Tibial artery (tissue), 4 donors: ENCODE results near the gene AP2A1.

Experiments used
- DNase-seq, 2 donors: peaks; one replicate each; pipeline ENCODE4 v3.0.0-alpha.2; 2019
- H3K27ac ChIP-seq, 2 donors: fragments of 200-600 bp; sonication (generic) in 1 of 2; 1 replicate in 1 of 2; 2 replicates in 1 of 2; pipeline ENCODE4 v1.5.1; 2018 to 2019; ENCODE audit warnings: mild to moderate bottlenecking in 1 of 2
- H3K27me3 ChIP-seq, 2 donors: fragments of 200-600 bp; sonication (generic) in 1 of 2; one replicate each; pipeline versions ENCODE4 v1.5.1 to v1.6.0; 2016 to 2019
- H3K36me3 ChIP-seq, 3 donors: fragments of 200-600 bp; sonication (generic) in 2 of 3; one replicate each; pipeline ENCODE4 v1.5.1; 2016 to 2019; ENCODE audit warnings: mild to moderate bottlenecking in 2 of 3
- H3K4me1 ChIP-seq, 4 donors: fragments of 200-600 bp; sonication (generic) in 2 of 4; 1 replicate in 3 of 4; 2 replicates in 1 of 4; pipeline ENCODE4 v1.5.1; 2016 to 2019
- H3K4me3 ChIP-seq, 2 donors: fragments of 200-600 bp; sonication (generic) in 1 of 2; 1 replicate in 1 of 2; 2 replicates in 1 of 2; pipeline ENCODE4 v1.5.1; 2018 to 2019; ENCODE audit warnings: mild to moderate bottlenecking in 2 of 2
- H3K9me3 ChIP-seq, 3 donors: fragments of 200-600 bp; sonication (generic) in 1 of 3; one replicate each; pipeline ENCODE4 v1.5.1; 2016 to 2019
- intact Hi-C: fragments of 100-400 bp; cut with DNase I; formaldehyde crosslinking; loops from one replicate; pipeline ENCODE4 v1.15.0; 2023; ENCODE audit warnings: low total_unique reads
- TF ChIP-seq, protein P1 (sequence below), 2 experiments: fragments of 200-600 bp in 1 of 2; fragments of 450-650 bp in 1 of 2; IDR thresholded peaks; one replicate each; pipeline ENCODE4 v1.5.1; 2017 to 2019; ENCODE audit warnings: antibody characterized with exemption in 2 of 2, mild to moderate bottlenecking in 1 of 2, moderate library complexity in 1 of 2

AP2A1 gene

DNA sequence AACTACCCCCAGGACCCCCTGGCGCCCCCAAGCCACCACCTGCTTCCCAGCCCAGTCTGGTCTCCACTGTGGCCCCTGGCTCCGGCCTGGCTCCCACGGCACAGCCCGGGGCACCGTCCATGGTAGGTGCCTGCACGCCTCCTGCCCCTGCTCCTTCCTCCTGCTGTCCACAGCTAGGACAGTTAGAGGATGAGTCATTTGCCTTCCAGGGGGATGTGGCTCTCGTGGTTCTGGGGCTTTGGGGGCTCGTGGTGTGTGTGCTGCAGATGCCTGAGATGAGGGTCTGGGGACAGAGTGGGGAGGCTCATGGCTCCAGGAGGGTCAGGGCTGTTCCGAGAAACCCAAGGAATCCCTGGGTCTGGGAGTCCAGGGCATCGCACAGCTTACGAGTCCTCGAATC, 64.0 kb downstream of the AP2A1 start:
- Histone ChIP-seq H3K27ac (no peak overlapping the region), H3K4me1 (peaks cover 0 to under 1% (median 0%) of the 10 kb centered on the region in 4 donors), H3K36me3 (peaks cover 46 to 89% (median 75%) of the 10 kb centered on the region in 3 donors), H3K27me3 (no peaks in the 10 kb centered on the region), H3K4me3 (no peak overlapping the region), H3K9me3 (no peaks in the 10 kb centered on the region)
- TF ChIP-seq, protein P1, sequence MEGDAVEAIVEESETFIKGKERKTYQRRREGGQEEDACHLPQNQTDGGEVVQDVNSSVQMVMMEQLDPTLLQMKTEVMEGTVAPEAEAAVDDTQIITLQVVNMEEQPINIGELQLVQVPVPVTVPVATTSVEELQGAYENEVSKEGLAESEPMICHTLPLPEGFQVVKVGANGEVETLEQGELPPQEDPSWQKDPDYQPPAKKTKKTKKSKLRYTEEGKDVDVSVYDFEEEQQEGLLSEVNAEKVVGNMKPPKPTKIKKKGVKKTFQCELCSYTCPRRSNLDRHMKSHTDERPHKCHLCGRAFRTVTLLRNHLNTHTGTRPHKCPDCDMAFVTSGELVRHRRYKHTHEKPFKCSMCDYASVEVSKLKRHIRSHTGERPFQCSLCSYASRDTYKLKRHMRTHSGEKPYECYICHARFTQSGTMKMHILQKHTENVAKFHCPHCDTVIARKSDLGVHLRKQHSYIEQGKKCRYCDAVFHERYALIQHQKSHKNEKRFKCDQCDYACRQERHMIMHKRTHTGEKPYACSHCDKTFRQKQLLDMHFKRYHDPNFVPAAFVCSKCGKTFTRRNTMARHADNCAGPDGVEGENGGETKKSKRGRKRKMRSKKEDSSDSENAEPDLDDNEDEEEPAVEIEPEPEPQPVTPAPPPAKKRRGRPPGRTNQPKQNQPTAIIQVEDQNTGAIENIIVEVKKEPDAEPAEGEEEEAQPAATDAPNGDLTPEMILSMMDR (IDR thresholded peaks at IDR 0.05): no peak
- no peak for DNase-seq
- intact Hi-C loops: no loop called here

DNA sequence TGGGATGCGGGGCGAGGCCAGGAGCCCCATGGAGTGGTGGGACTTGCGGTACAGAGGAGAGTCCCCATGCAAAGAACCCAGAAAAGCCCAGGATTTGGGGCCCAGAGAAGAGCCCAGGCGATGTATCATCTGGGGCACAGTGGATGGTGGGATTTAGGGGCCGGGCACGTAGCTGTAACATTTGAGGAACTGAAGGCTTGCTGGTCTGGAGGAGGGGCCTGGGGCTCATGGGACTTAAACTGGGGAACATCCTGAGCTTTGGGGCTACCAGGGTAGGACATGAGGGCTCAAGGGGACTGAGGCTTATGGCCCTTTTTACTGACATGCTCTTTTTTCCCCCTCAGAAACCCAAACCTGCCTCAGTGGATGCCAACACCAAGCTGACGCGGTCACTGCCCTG, 64.8 kb downstream of the AP2A1 start:
- H3K9me3 ChIP-seq: no peaks in the 10 kb centered on the region
- H3K36me3 ChIP-seq: peaks cover 52 to 97% (median 84%) of the 10 kb centered on the region in 3 donors
- no peak overlapping the region for H3K4me3 ChIP-seq
- no peak for DNase-seq
- TF ChIP-seq, protein P1 (IDR thresholded peaks at IDR 0.05): no peak
- no peak overlapping the region for H3K27ac ChIP-seq
- H3K27me3 ChIP-seq: no peaks in the 10 kb centered on the region
- no peaks in the 10 kb centered on the region for H3K4me1 ChIP-seq
- intact Hi-C loops: no loop called here

DNA sequence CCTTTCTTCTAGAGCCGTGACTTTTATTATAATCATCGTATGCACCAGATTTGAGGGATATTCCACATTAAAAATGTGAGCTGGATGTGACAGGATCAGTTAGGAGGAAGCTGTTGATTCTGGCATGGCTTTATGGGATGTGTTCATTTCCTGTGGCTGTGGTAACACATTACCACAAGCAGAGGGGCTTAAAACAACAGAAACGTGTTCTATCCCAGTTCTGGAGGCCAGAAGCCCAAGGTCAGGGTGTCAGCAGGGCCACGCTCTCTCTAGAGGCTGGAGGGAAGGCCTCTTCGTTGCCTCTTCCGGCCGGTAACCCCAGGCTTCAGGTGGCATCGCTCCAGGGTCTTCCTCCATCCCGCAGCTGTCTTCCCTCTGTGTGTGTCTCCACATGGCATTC, 65.8 kb downstream of the AP2A1 start:
- no peaks in the 10 kb centered on the region for H3K27me3 ChIP-seq
- no peak overlapping the region for H3K27ac ChIP-seq
- H3K36me3 ChIP-seq: peaks cover 61 to 98% (median 92%) of the 10 kb centered on the region in 3 donors
- H3K9me3 ChIP-seq: no peaks in the 10 kb centered on the region
- no peak for DNase-seq
- intact Hi-C loops: no loop called here
- H3K4me3 ChIP-seq: no peak overlapping the region
- no peaks in the 10 kb centered on the region for H3K4me1 ChIP-seq
- TF ChIP-seq, protein P1 (IDR thresholded peaks at IDR 0.05): no peak

DNA sequence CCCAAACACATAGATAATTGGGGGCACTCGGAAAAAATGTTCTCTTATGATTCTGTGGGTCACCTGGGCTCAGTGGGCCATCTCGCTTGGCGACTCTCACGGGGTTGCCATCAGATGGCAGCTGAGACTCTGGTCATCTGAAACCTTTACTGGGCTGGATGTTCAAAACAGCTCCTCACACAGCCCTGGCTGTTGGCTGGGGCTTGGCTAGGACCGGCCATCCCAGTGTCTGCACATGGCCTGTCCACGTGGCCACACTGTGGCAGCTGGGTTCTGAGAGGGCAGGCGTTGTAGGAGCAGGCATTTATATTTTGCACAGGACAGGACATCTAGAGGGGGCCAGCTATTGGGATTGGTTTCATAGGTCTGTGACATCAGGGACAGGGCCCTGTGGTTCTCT, 66.8 kb downstream of the AP2A1 start:
- Histone ChIP-seq H3K4me3 (no peak overlapping the region), H3K4me1 (no peaks in the 10 kb centered on the region), H3K27ac (no peak overlapping the region), H3K27me3 (no peaks in the 10 kb centered on the region), H3K9me3 (no peaks in the 10 kb centered on the region), H3K36me3 (peaks cover 70 to 100% (median 96%) of the 10 kb centered on the region in 3 donors)
- DNase-seq: no peak
- intact Hi-C loops: no loop called here
- TF ChIP-seq, protein P1 (IDR thresholded peaks at IDR 0.05): no peak

DNA sequence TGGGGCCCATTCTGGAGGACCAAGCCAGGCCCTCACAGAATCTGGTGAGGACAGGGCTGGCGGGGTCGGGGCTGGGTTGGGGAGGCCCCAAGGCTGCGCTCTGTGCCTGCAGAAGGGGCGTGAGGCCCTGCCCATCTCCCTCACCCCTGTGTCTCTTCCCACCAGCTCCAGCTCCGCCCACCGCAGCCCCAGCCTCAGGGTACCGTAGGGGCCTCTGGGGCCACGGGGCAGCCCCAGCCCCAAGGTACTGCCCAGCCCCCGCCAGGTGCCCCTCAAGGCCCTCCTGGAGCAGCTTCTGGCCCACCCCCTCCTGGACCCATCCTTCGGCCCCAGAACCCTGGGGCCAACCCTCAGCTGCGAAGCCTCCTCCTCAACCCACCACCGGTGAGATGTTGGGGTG, 68.8 kb downstream of the AP2A1 start:
- no peak for DNase-seq
- H3K9me3 ChIP-seq: no peaks in the 10 kb centered on the region
- H3K4me3 ChIP-seq: no peak overlapping the region
- H3K27ac ChIP-seq: no peak overlapping the region
- intact Hi-C loops: loop anchor here (5.0 kb wide), 1 partner anchor 322 kb away; no protein-coding TSS in a partner anchor
- no peaks in the 10 kb centered on the region for H3K27me3 ChIP-seq
- H3K36me3 ChIP-seq: peaks cover 83 to 97% (median 92%) of the 10 kb centered on the region in 3 donors
- H3K4me1 ChIP-seq: no peaks in the 10 kb centered on the region
- TF ChIP-seq, protein P1 (IDR thresholded peaks at IDR 0.05): no peak
